Mesendoderm (in vitro differentiated cells): Measurements from ENCODE around the gene AHCYL2.

ENCODE experiments used
- DNase-seq: peaks from one replicate; pipeline ENCODE4 v3.0.0; 2013
- H2AK5ac ChIP-seq: 2 replicates; pipeline ENCODE4 v1.6.1; 2013; ENCODE audit warnings: low read length, inconsistent platforms
- H2BK120ac ChIP-seq: 2 replicates; pipeline ENCODE4 v1.6.1; 2013; ENCODE audit warnings: low read depth, mild to moderate bottlenecking, low read length, moderate library complexity, mixed read lengths
- H2BK15ac ChIP-seq: replicated peaks from 2 replicates; pipeline ENCODE4 v1.6.1; 2013; ENCODE audit warnings: low read depth, mild to moderate bottlenecking, moderate library complexity
- H2BK5ac ChIP-seq: 2 replicates; pipeline ENCODE4 v1.6.1; 2013; ENCODE audit warnings: low read length, inconsistent platforms
- H3K18ac ChIP-seq: 2 replicates; pipeline ENCODE4 v1.6.1; 2013; ENCODE audit warnings: mild to moderate bottlenecking, low read length, mixed read lengths
- H3K23ac ChIP-seq: one replicate; pipeline ENCODE4 v1.6.1; 2013; ENCODE audit warnings: low read length
- H3K27ac ChIP-seq: 2 replicates; pipeline ENCODE4 v1.5.1; 2013; ENCODE audit warnings: low read depth, mild to moderate bottlenecking, inconsistent platforms, low read length, moderate library complexity
- H3K27me3 ChIP-seq: 2 replicates; pipeline ENCODE4 v1.6.1; 2013; ENCODE audit warnings: low read length, control low read depth, mild to moderate bottlenecking, inconsistent platforms; ENCODE audit not compliant: insufficient read depth, poor library complexity
- H3K36me3 ChIP-seq: 2 replicates; pipeline ENCODE4 v1.6.1; 2013; ENCODE audit warnings: low read length, inconsistent platforms; ENCODE audit not compliant: control insufficient read depth, insufficient read depth
- H3K4ac ChIP-seq: one replicate; pipeline ENCODE4 v1.6.1; 2013; ENCODE audit warnings: low read depth, mild to moderate bottlenecking, low read length, moderate library complexity
- H3K4me1 ChIP-seq: 2 replicates; pipeline ENCODE4 v1.6.1; 2013; ENCODE audit warnings: low read depth, low read length, inconsistent platforms; ENCODE audit not compliant: control insufficient read depth
- H3K4me2 ChIP-seq: 2 replicates; pipeline ENCODE4 v1.6.1; 2013; ENCODE audit warnings: low read length
- H3K4me3 ChIP-seq: 2 replicates; pipeline ENCODE4 v1.5.1; 2013; ENCODE audit warnings: mild to moderate bottlenecking, low read length
- H3K56ac ChIP-seq: one replicate; pipeline ENCODE4 v1.6.1; 2013; ENCODE audit warnings: low read length
- H3K79me1 ChIP-seq: 2 replicates; pipeline ENCODE4 v1.6.1; 2013; ENCODE audit warnings: low read length, inconsistent platforms
- H3K79me2 ChIP-seq: 2 replicates; pipeline ENCODE4 v1.6.1; 2013; ENCODE audit warnings: mild to moderate bottlenecking, low read length; ENCODE audit not compliant: control insufficient read depth, insufficient read depth
- H3K9ac ChIP-seq: 2 replicates; pipeline ENCODE4 v1.6.1; 2013; ENCODE audit warnings: low read length, inconsistent platforms
- H4K5ac ChIP-seq: one replicate; pipeline ENCODE4 v1.6.1; 2013; ENCODE audit warnings: low read length
- H4K8ac ChIP-seq: one replicate; pipeline ENCODE4 v1.6.1; 2013; ENCODE audit warnings: low read depth, mild to moderate bottlenecking, control low read depth, low read length, moderate library complexity
- WGBS: extraction: QIAGEN DNeasy Blood & Tissue Kit; methylation state at CpG from one replicate; pipeline ENCODE4 v1.1.7; 2013; ENCODE audit warnings: low lambda C conversion rate, missing lambda C conversion rate; ENCODE audit not compliant: insufficient coverage; ENCODE audit errors: extremely low coverage; 5-methylcytosine and 5-hydroxymethylcytosine counted together

The AHCYL2 gene

DNA sequence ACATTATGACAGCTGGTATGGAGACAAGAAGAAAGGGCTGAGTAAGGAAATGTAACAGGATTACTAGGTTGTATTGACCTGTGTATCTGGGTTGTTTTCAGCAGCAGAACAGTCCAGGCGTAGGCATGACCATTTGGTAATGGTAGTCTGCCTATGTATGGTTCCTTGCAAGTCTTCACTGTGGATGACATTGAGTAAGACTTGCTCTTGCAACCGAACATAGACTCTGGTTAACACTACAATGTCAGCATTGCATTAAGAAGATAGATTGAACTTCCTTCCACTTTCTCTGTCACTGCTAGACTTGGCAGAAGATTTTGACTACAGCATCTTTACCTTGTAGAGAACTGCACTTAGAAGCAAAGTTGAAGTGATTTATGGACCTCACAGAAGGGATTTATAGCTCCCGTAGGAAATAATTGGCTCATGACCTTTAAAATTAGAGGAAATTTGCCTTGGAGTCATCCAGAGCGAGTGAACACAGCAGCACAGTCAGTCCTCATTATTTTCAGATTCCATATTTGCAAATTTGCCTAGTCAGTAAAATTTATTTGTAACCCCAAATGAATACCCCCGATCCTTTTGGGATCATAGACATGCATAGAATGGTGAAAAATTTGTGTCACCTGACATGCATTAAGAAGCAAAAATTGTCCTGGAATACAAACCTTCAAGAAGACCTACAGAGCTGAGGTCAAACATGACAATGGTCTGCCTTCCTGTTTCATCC, 129.8 kb downstream of the AHCYL2 start:
- Histone ChIP-seq H3K36me3 (no peaks in the 10 kb centered on the region), H4K5ac (no peak overlapping the region), H3K4ac (no peak overlapping the region), H3K4me2 (no peak overlapping the region), H3K18ac (no peak overlapping the region), H3K27me3 (no peaks in the 10 kb centered on the region), H4K8ac (no peak overlapping the region), H3K9ac (no peak overlapping the region), H3K79me2 (no peaks in the 10 kb centered on the region), H3K4me3 (no peak overlapping the region), H2AK5ac (no peak overlapping the region), H2BK5ac (no peak overlapping the region), H3K4me1 (no peaks in the 10 kb centered on the region), H3K56ac (no peak overlapping the region), H3K27ac (no peak overlapping the region), H2BK15ac (no peak overlapping the region), H3K23ac (no peak overlapping the region), H3K79me1 (no peaks in the 10 kb centered on the region), H2BK120ac (no peak overlapping the region)
- WGBS, result no CpG with 5 or more reads among the region's 5 CpGs
- no peak for DNase-seq

DNA sequence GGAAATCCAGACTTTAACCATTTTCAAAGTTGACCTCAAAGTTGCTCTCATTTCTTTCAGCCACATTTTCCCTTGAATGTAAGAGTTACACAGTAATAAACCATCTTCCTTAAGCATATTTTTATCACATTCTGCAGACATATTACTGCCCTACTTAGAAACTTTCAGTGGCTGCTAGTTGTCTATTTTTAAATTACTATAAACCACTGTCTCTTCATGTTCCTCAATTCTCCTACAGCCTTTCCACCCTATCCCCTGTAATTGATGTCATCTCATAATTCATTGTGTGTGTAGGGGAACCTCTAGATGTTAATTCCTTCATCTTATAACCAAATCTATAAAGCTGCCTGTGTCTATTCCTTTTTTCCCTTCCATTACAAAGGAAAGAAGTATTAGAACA, 131.3 kb downstream of the AHCYL2 start:
- no peaks in the 10 kb centered on the region for H3K4me1 ChIP-seq
- H3K4me2 ChIP-seq, result no peak overlapping the region
- no peak overlapping the region for H2BK120ac ChIP-seq
- H3K4me3 ChIP-seq, result no peak overlapping the region
- no peak overlapping the region for H4K5ac ChIP-seq
- H2BK15ac ChIP-seq, result no peak overlapping the region
- H3K36me3 ChIP-seq, result no peaks in the 10 kb centered on the region
- no peak overlapping the region for H2AK5ac ChIP-seq
- H4K8ac ChIP-seq, result no peak overlapping the region
- no peak overlapping the region for H3K4ac ChIP-seq
- no peak overlapping the region for H3K23ac ChIP-seq
- H3K79me2 ChIP-seq, result no peaks in the 10 kb centered on the region
- no peaks in the 10 kb centered on the region for H3K79me1 ChIP-seq
- no peaks in the 10 kb centered on the region for H3K27me3 ChIP-seq
- H3K27ac ChIP-seq, result no peak overlapping the region
- H3K9ac ChIP-seq, result no peak overlapping the region
- H3K56ac ChIP-seq, result no peak overlapping the region
- no peak overlapping the region for H2BK5ac ChIP-seq
- no peak overlapping the region for H3K18ac ChIP-seq
- DNase-seq, result no peak

DNA sequence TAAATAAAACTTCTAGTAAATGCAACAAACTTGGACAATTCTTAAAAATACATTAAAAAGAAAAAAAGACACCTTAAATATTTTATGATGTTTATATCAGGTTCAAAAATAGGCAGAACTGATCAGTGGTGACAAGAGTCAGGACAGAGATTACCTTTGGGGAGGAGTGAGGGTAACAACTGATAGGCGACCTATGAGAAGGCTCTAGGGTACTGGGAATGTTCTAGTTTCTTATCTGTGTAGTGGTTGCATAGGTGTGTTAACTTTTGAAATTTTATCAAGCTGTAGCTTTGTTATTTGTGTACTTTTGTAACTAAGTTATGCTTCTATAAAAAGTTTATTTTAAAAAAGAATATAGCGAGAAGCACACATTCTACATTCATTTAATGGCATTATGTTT, 134.3 kb downstream of the AHCYL2 start:
- Histone ChIP-seq H3K4me3 (no peak overlapping the region), H2BK5ac (no peak overlapping the region), H3K36me3 (no peaks in the 10 kb centered on the region), H3K79me1 (no peaks in the 10 kb centered on the region), H3K4me1 (no peaks in the 10 kb centered on the region), H4K5ac (no peak overlapping the region), H3K18ac (no peak overlapping the region), H2AK5ac (no peak overlapping the region), H2BK15ac (no peak overlapping the region), H3K27me3 (no peaks in the 10 kb centered on the region), H2BK120ac (no peak overlapping the region), H3K4me2 (no peak overlapping the region), H4K8ac (no peak overlapping the region), H3K27ac (no peak overlapping the region), H3K23ac (no peak overlapping the region), H3K56ac (no peak overlapping the region), H3K9ac (no peak overlapping the region), H3K79me2 (no peaks in the 10 kb centered on the region), H3K4ac (no peak overlapping the region)
- no CpG with 5 or more reads among the region's 2 CpGs for WGBS
- DNase-seq, result no peak

DNA sequence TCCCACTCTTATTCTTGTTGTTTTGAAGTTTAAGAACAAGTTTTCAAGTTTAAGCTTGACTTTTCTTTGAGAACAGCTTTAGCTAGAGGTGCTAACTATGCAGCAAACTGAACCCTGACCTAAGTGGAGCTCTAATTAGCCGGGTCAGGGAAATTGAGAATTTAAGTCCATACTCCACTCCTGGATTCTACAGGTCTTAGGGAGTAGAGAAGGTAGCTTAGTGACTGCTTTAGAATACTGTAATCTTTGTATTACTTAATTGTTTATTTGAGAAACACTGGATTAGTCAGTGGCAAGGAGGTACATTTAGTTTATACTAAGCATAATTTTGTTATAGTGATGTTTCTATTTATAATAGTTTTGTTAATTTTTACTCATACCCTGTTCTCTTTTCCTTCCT, 134.8 kb downstream of the AHCYL2 start:
- no peak overlapping the region for H2BK120ac ChIP-seq
- no peak overlapping the region for H3K4me3 ChIP-seq
- no peak overlapping the region for H3K56ac ChIP-seq
- H3K36me3 ChIP-seq, result no peaks in the 10 kb centered on the region
- no peak overlapping the region for H2BK15ac ChIP-seq
- H3K27me3 ChIP-seq, result no peaks in the 10 kb centered on the region
- no peaks in the 10 kb centered on the region for H3K79me1 ChIP-seq
- no peak overlapping the region for H3K4ac ChIP-seq
- H2BK5ac ChIP-seq, result no peak overlapping the region
- H4K5ac ChIP-seq, result no peak overlapping the region
- H3K4me1 ChIP-seq, result no peaks in the 10 kb centered on the region
- WGBS, result no CpG with 5 or more reads among the region's 1 CpG
- no peak for DNase-seq
- H3K23ac ChIP-seq, result no peak overlapping the region
- H2AK5ac ChIP-seq, result no peak overlapping the region
- H3K79me2 ChIP-seq, result no peaks in the 10 kb centered on the region
- no peak overlapping the region for H3K9ac ChIP-seq
- no peak overlapping the region for H3K27ac ChIP-seq
- H3K18ac ChIP-seq, result no peak overlapping the region
- no peak overlapping the region for H4K8ac ChIP-seq
- no peak overlapping the region for H3K4me2 ChIP-seq

DNA sequence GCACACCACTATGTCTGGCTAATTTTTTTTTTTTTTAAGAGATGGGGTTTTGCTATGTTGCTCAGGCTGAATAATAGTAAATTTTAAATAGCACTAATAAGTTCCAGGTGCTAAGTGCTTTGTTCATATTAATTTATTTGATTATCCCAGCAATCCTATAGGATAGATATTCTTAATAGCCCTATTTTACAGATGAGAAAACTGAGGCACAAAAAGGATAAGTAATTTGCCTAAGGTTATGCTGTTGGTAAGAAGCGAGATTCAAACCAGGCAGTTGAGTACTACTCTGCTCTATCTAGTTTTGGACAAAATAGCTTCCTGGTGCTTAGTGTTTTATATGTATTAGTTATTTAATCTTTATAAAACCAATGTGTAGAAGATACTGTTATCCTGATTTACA, 136.9 kb downstream of the AHCYL2 start:
- Histone ChIP-seq H3K4me1 (no peaks in the 10 kb centered on the region), H3K9ac (no peak overlapping the region), H2BK15ac (no peak overlapping the region), H3K18ac (no peak overlapping the region), H3K79me2 (no peaks in the 10 kb centered on the region), H3K4me2 (no peak overlapping the region), H3K56ac (no peak overlapping the region), H3K23ac (no peak overlapping the region), H4K5ac (no peak overlapping the region), H3K27me3 (no peaks in the 10 kb centered on the region), H3K36me3 (no peaks in the 10 kb centered on the region), H3K79me1 (no peaks in the 10 kb centered on the region), H2BK5ac (no peak overlapping the region), H2AK5ac (no peak overlapping the region), H2BK120ac (no peak overlapping the region), H3K4ac (no peak overlapping the region), H4K8ac (no peak overlapping the region), H3K4me3 (no peak overlapping the region), H3K27ac (no peak overlapping the region)
- no peak for DNase-seq
- WGBS, result no CpG with 5 or more reads among the region's 1 CpG

DNA sequence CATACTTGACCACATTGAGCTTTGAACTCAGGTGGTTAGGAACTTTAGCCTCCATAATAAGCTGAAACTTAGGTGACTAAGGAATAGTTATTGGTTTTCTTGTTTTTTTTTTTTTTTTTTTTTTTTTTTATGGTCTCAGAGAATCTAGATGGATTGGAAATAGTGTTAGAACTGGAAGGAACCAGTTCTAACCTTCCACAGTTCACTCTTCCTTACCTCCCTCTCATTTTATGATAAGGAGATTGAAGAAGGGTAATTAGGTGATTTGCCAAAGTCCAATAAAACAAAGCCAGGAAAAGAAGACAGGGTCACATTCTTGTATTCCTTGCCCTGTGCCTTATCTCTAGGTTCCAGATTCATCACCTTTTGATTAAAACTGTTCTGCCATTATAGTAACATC, 137.7 kb downstream of the AHCYL2 start:
- no peak overlapping the region for H3K23ac ChIP-seq
- no peak overlapping the region for H3K56ac ChIP-seq
- H3K27ac ChIP-seq, result no peak overlapping the region
- H3K27me3 ChIP-seq, result no peaks in the 10 kb centered on the region
- H3K79me2 ChIP-seq, result no peaks in the 10 kb centered on the region
- no peak overlapping the region for H4K8ac ChIP-seq
- H3K36me3 ChIP-seq, result no peaks in the 10 kb centered on the region
- no peak overlapping the region for H2BK120ac ChIP-seq
- no peak overlapping the region for H2BK15ac ChIP-seq
- H2BK5ac ChIP-seq, result no peak overlapping the region
- no peak overlapping the region for H2AK5ac ChIP-seq
- no peak overlapping the region for H3K4me2 ChIP-seq
- no peak for DNase-seq
- H3K4me1 ChIP-seq, result no peaks in the 10 kb centered on the region
- H4K5ac ChIP-seq, result no peak overlapping the region
- no peaks in the 10 kb centered on the region for H3K79me1 ChIP-seq
- H3K4ac ChIP-seq, result no peak overlapping the region
- H3K4me3 ChIP-seq, result no peak overlapping the region
- H3K18ac ChIP-seq, result no peak overlapping the region
- H3K9ac ChIP-seq, result no peak overlapping the region
